MM.1S (cell line): Measurements from ENCODE around the gene LCA5L.

ENCODE experiments used
- EZH2 ChIP-seq: fragments of 300-600 bp; sonication (generic); optimal IDR thresholded peaks from 2 replicates; pipeline ENCODE3; 2017; ENCODE audit warnings: low read depth, mild to moderate bottlenecking, antibody characterized with exemption, low read length, mixed read lengths
- EZH2phosphoT487 ChIP-seq: fragments of 300-600 bp; sonication (generic); IDR thresholded peaks from 2 replicates; pipeline ENCODE4 v1.6.1; 2018; ENCODE audit warnings: antibody characterized with exemption, low read length
- TF ChIP-seq, protein P1 (sequence below): fragments of 300-600 bp; sonication (generic); IDR thresholded peaks from 2 replicates; pipeline ENCODE4 v1.5.1; 2016; ENCODE audit warnings: antibody characterized with exemption, low read length, mixed read lengths

DNA sequence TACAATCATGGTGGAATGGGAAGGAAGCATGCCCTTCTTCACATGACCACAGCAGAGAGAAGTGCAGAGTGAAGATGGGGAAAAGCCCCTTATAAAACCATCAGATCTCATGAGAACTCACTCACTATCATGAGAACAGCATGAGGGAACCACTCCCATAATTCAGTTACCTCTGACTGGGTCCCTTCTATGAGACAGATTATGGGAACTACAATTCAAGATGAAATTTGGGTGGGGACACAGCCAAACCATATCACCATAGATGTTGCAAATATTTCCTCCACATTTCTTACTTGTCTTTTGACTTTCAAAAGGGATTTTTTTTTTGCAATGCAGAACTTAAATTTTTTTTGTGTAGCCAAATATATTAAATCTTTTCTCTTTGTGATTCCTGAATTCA lies 21.0 kb upstream of the LCA5L start:
- TF ChIP-seq, protein P1, sequence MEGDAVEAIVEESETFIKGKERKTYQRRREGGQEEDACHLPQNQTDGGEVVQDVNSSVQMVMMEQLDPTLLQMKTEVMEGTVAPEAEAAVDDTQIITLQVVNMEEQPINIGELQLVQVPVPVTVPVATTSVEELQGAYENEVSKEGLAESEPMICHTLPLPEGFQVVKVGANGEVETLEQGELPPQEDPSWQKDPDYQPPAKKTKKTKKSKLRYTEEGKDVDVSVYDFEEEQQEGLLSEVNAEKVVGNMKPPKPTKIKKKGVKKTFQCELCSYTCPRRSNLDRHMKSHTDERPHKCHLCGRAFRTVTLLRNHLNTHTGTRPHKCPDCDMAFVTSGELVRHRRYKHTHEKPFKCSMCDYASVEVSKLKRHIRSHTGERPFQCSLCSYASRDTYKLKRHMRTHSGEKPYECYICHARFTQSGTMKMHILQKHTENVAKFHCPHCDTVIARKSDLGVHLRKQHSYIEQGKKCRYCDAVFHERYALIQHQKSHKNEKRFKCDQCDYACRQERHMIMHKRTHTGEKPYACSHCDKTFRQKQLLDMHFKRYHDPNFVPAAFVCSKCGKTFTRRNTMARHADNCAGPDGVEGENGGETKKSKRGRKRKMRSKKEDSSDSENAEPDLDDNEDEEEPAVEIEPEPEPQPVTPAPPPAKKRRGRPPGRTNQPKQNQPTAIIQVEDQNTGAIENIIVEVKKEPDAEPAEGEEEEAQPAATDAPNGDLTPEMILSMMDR: no peak
- TF ChIP-seq EZH2phosphoT487 (no peak), EZH2 (no peak)
